ENCODE data around the gene INSYN2A. TPM values are rescaled to one million over a fixed set of nuclear protein-coding genes. Genes with fewer than 3 reads are reported as not detected.

The INSYN2A gene
- total and polyA plus RNA-seq, 10 of the 15 experiments (the other 5 are each of a cell fraction or from before 2014, with no cell fraction given) = not detected

GRCh38 chr10:127242914-127243313 lies 46.5 kb upstream of the INSYN2A start:
- WGBS (ENCODE audit: insufficient coverage, insufficient replicate concordance, low lambda C conversion rate, missing lambda C conversion rate) = 9% methylated on average over 3 of the region's 3 CpGs
- Histone ChIP-seq H3K79me2 (ENCODE audit: control insufficient read depth, insufficient read depth, low read length) (no peaks in the 10 kb centered on the region), H3K36me3 (ENCODE audit: control insufficient read depth in 2 of 2, insufficient read depth in 2 of 2, low read length in 1 of 2) (no peaks in the 10 kb centered on the region), H3K4me3 (no peak overlapping the region), H3K27me3 (replicated peaks in 1 of 2; ENCODE audit: control insufficient read depth in 2 of 2, insufficient read depth in 2 of 2, low read length in 1 of 2) (no peaks in the 10 kb centered on the region), H3K4me1 (ENCODE audit: control insufficient read depth, insufficient read depth, low read length) (no peaks in the 10 kb centered on the region), H3K4me2 (ENCODE audit: control insufficient read depth, insufficient read depth) (no peak overlapping the region), H3K9me3 (replicated peaks; ENCODE audit: control insufficient read depth, insufficient read depth, low read length) (no peaks in the 10 kb centered on the region), H3K27ac (ENCODE audit: control insufficient read depth, insufficient read depth) (no peak overlapping the region), H4K20me1 (ENCODE audit: control insufficient read depth, insufficient read depth) (no peaks in the 10 kb centered on the region), H3K9ac (ENCODE audit: control insufficient read depth, insufficient read depth, low read length) (no peak overlapping the region), H2AFZ (ENCODE audit: control insufficient read depth, low read depth, low read length) (no peak overlapping the region)
- no peak for DNase-seq (ENCODE audit: low read depth, low spot score)
- no peak for ATAC-seq
- POLR2A ChIA-PET = no interaction called here
- no peak for FAIRE-seq
- RAD21 ChIA-PET (ENCODE audit: unreplicated experiment) = no interaction called here
- in situ Hi-C loops (cut with MboI) (no loop called here), intact Hi-C loops (cut with micrococcal nuclease; ENCODE audit: unreplicated experiment) (no loop called here)
- BruUV-seq (replicated peaks) = no TSS peak
- no peak for TF ChIP-seq ZBED1 (IDR thresholded peaks at IDR 0.05; ENCODE audit: borderline replicate concordance)
- TF ChIP-seq POLR2AphosphoS2 (IDR thresholded peaks at IDR 0.05; ENCODE audit: low read depth, low read length) = no peak
- no peak for TF ChIP-seq FOXM1 (IDR thresholded peaks at IDR 0.05; ENCODE audit: low read depth, low read length)
- TF ChIP-seq ATF2 (IDR thresholded peaks at IDR 0.05; ENCODE audit: low read length) = no peak
- TF ChIP-seq E2F8 (IDR thresholded peaks at IDR 0.05; ENCODE audit: low read depth, partially characterized antibody) = no peak
- no peak for TF ChIP-seq NR2F1 (conservative IDR thresholded peaks at IDR 0.05)
- TF ChIP-seq, protein P1, sequence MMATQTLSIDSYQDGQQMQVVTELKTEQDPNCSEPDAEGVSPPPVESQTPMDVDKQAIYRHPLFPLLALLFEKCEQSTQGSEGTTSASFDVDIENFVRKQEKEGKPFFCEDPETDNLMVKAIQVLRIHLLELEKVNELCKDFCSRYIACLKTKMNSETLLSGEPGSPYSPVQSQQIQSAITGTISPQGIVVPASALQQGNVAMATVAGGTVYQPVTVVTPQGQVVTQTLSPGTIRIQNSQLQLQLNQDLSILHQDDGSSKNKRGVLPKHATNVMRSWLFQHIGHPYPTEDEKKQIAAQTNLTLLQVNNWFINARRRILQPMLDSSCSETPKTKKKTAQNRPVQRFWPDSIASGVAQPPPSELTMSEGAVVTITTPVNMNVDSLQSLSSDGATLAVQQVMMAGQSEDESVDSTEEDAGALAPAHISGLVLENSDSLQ (IDR thresholded peaks at IDR 0.05) = no peak
- TF ChIP-seq MTA3 (IDR thresholded peaks at IDR 0.05; ENCODE audit: borderline replicate concordance, low read length) = no peak
- no peak for TF ChIP-seq CHD4 (IDR thresholded peaks at IDR 0.05)
- CTCF ChIA-PET = interaction anchor here (1.2 to 1.6 kb wide), 3 partner anchors 105 to 126 kb away, joined by 3 to 8 read pairs (median 5); no protein-coding TSS in a partner anchor
- SMC1A ChIA-PET (ENCODE audit: uncharacterized antibody, unreplicated experiment) = interaction anchor here (0.9 to 1.6 kb wide), 2 partner anchors 112 to 233 kb away, joined by 3 read pairs; no protein-coding TSS in a partner anchor

Measured in GM12878 (cell line).